Measurements from ENCODE around the gene MYL5.
"Not testable (repeated sequence)": the region's sequence is repeated elsewhere in the genome, so short reads cannot be mapped to it uniquely, and the experiment has no call there.

MYL5 gene, protein sequence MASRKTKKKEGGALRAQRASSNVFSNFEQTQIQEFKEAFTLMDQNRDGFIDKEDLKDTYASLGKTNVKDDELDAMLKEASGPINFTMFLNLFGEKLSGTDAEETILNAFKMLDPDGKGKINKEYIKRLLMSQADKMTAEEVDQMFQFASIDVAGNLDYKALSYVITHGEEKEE
- 20.1 reads per million, percentile 47 among the genes with 10 or more reads in this experiment for total RNA-seq

DNA sequence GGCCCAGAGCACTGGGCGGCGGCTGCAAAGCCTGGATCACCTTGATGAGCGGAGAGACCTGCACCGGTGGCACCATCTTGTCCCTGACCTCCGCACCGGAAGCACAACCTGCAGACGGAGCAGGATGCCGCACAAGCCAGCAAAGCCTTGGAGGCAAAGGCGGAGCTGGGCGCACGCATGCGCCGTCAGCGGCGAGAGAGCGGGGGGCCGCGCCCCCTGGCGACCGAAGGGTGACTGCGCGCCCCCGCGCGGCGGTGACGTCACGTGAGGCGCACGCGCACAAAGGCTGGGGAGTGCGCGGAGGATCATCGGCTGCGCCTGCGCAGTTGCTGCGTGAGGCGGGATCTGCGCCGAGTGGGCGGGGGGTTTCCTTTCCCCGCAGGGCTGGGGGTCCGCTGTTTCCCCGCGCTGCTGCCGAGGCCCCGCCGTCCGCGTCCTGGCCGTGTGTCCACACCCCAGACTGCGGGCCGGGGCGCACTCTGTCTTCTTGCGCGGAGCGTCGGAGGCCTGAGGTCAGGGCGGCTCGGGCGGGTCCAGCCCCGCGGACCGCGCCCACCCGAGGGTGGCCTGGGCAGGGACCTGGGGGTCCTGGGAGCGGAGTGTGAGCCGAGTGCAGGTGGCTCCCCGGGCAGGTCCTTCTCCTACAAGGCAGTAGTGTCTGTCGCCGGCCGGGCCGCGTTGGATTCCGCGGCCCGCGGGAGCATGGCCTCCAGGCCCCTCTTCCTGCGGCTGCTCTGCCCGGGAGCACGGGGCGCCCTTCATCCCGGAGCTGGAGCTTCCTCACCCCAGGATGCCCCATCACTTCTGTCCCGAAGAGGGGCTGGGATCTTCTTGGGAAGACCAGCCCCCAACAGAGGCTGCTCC is at the start of gene MYL5, which contains the start of gene ATP5ME:
MYL5 (plus strand) TSS at position 371 of the 864 bp plus-strand sequence. CDS start 3,485 bp downstream, outside the sequence.
ATP5ME (minus strand) TSS at position 105 of the 864 bp plus-strand sequence; CDS start at position 76, 29 bp downstream.
- DNase-seq: peak; percentile 99

DNA sequence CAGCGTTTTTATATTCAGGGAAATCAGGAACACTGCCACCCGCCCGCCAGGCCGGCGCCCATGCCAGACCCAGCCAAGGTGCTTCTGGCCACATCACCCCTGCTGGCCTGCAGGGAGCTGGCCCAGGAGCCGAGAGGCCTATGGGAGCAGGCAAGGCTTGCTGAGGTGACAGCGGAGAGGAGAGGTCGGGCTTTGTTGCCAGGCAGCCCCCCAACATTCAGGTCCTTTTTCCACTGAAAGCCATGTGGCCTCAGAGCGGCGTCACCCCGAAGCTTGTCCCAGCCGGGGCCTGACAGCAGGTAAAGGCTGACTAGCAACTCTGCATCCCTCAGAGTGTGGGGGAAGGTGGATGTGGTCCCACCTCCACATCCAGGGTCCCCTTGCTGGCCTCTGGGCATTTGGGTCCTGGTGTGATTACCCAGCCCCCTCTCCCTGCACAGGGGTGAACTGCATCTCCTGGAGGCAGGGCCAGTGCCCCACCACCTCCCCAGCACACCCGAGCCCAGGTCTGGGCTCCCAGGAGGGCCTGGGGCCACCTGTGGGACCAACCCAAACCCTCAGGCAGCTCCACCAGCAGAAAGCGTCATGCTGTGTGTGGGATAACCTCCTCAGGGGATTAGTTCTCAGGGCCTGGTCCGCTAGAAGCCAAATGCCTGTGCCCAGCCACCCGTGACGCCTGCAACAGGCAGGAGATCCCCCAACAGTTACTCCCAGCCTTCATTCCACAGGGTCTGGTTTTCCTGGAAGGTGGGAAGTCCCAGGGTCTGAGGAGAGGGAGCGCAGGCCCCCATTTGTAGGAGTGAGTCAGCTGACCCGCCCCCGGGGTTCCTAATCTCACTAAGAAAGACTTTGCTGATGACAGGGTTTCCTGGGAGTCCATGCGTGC is 49.4 kb upstream of the MYL5 start, which contains the start of gene PDE6B:
PDE6B (plus strand) TSS at position 869 of the 886 bp plus-strand sequence. CDS start 54 bp downstream, outside the sequence.
- DNase-seq: no peak

DNA sequence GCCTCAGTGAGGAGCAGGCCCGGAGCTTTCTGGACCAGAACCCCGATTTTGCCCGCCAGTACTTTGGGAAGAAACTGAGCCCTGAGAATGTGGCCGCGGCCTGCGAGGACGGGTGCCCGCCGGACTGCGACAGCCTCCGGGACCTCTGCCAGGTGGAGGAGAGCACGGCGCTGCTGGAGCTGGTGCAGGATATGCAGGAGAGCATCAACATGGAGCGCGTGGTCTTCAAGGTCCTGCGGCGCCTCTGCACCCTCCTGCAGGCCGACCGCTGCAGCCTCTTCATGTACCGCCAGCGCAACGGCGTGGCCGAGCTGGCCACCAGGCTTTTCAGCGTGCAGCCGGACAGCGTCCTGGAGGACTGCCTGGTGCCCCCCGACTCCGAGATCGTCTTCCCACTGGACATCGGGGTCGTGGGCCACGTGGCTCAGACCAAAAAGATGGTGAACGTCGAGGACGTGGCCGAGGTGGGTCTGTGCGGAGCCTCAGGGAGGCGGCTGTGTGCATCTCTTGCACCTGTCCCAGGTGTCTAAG is 48.6 kb upstream of the MYL5 start:
- no peak for DNase-seq

DNA sequence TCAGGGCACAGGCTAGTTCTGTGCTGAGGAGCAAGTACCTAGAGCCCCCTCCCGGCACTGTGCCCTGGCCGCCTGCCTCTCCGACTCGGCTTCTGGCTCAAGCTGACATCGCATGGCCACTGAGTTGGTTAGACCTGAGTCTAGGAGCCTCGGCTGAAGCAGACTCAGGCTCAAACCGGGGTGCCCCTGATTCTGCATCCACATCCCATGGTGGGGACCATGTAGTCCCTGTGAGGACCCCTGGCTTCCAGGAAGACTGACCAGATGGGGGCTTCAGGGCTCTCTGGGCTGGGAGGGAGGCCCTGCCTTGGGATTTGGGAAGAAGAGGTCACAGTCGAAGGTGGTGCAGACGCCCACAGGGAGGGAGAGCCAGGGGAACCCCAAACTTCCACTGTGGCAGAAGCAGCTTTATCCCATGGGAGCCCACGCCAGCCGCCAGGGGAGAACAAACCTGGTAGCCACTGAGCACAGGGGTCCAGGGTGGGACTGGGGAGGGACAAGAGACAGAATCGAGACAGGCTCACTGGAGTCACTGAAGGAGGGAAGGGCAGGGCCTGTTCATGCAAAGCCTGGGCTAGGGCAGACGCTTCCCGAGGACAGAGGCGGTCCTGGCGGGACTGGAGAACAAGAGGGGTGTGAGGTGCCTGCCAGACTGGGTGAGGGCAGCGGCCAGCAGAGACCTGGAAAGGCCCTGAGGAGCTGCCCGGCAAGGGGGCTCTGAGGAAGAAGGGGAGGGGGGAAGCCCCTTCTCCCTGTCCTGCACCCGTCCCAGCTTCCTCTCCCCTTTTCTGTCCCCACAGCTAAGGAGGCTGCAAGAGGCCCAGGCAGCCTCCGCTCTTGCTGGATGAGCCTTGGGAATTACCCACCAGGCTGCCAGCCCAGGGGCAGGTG is 47.9 kb upstream of the MYL5 start:
- no peak for DNase-seq

DNA sequence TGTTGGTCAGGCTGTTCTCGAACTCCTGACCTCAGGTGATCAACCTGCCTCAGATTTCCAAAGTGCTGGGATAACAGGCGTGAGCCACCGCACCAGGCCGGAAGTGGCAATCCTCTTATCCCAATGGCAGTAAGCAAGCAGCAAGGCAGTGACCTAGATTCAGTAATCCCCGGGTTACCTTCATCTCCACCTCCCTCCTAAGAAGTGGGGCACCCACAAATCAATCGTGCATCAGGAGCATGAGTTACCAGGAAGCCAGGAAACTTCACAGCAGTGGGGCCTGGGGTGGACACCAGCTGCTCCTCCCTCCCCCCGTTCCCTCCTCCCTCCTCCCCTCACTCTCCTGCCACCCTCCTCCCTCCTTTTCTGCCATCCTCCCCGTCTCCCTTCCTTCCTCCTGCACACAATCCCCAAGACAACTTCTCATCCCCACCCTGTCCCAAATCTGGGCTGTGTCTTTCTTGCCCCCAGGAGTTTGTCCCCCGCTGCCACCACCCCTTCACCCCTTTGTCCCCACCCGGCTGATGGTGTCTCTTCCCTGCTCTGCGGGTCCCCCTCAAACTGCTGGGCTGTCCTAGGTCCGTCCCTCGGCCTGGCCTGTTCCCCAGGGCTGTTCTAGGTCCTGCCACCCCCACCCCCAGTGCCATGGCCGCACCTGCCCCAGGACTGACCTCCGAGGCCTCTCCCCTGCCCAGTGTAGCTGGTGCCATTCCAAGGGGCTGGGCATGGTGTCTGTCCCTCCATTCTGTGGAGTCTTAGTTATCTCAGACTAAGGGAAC is 46.8 kb upstream of the MYL5 start:
- no peak for DNase-seq

DNA sequence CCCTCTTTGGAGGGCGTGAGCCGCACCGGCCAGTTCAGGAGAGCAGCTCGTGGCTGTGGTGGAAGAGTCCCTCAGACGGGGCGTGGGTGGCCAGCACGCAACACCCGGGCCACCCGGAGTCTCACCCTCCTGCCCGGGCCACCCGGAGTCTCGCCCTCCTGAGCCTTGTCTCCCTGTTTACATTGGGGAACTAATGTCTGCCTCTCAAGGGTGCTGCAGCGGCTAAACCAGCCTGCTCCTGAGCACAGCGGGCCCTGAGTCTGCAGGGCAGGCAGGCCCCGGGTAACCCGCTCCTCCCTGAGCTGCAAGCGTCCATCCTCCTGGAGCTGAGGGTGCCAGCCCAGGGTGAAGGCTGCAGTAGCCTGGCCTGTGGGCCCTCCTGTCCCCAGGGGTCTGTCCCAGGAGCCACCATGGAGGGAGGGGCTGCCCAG is 46.0 kb upstream of the MYL5 start:
- no peak for DNase-seq

DNA sequence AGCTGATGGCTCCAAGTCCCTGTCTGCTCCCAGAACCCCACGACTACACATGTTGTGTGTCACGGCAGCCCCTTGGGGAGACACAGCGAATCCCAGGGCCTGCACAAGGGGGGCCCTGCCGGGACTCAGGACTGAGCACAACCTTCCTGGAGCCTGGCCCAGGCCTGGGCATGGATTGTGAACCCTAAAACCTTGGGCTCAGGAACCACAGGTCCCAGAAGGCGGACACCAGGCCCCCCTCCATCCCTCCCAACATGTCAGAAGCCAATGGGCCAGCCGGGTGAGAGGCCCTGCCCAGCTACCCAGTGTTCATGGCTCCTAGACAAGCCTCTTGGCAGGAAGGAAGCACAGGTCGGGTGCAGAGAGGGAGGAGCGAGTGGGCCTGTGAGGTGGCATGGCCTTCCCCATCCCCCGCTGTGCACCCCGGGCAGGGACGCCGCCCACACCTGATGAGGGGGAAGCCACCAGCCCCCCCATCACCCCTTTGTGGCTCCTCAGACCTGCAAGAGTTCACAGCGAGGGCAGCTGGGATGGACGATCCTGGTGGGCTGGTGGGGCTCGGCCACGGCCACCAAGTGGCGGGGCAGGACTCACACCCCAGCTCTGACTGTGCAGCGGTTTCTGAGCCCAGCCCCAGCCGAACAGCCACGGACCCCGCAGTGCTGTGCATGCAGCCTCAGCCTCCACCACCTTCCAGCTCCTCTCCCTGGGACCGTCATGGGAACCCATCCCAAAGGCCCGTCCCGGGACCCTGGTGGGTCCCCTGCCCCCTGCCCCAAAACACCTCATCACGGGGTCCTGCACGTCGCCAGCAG is 45.3 kb upstream of the MYL5 start:
- no peak for DNase-seq

DNA sequence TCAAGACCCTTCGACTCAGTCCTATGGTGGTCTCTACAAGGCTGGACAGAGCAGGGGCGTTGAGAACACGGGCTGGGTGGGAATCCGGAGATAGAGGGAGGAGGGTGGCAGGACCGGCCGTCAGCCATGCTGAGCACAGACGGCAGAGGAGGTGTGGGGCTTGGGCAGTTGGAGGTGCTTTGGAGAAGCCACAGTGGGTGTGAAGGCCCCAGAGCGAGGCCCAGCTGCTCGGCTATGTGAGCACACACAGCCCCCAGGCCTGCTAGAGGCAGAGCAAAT is 44.8 kb upstream of the MYL5 start:
- no peak for DNase-seq

DNA sequence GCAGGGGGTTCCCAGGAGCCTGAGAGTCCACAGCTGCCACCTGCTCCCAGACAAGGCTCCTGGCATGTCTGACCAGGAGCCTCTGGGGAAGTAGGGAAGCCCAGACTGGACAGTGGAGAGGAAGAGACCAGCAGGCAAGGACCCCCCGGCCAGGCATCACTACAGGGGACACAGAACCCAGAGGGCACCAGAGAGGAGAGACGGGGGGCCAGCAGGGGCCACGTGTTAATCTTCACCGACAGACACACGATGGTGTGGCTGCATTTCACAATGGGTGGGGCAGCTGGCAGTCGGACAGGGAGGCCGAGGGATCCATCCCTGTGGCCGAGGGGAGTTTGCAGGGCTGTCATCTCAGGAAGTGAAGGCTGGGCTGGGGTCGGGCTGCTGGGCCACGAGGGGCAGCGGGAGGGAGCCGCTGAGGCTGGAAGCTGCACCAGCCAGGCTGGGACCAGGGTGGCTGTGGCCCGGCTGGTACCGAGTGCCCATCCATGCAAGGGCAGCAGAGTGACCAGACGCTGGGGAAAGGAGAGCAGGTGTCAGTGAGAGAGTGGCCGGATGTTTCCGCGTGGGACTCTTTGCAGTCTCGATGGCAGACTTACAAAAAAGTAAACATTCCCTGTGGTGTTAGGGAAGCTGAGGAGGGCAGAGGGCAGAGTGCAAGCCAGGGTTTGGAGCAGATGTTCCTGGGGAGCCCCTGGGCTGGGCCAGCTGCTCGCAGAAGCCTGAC is 44.3 kb upstream of the MYL5 start:
- DNase-seq: no peak

DNA sequence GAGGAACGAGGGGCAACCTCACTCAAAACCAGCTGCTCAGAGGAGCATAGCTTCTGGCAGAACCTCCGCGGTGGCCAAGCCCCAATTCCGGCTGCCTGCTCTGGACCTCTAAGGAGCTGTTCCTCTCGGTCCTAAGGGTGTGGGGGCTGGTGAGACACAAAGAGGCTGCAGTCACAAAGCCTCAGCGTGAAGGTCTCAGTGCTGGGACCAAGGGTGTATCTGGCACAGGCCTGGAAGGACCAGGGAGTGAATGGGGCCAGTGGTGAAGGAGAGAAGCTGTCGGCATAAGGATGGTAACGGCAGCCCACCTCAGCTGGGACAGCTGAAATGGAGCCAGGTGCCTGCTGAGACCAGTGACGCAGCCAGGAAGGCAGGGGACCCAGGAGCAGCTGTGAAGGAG is 43.7 kb upstream of the MYL5 start:
- no peak for DNase-seq

DNA sequence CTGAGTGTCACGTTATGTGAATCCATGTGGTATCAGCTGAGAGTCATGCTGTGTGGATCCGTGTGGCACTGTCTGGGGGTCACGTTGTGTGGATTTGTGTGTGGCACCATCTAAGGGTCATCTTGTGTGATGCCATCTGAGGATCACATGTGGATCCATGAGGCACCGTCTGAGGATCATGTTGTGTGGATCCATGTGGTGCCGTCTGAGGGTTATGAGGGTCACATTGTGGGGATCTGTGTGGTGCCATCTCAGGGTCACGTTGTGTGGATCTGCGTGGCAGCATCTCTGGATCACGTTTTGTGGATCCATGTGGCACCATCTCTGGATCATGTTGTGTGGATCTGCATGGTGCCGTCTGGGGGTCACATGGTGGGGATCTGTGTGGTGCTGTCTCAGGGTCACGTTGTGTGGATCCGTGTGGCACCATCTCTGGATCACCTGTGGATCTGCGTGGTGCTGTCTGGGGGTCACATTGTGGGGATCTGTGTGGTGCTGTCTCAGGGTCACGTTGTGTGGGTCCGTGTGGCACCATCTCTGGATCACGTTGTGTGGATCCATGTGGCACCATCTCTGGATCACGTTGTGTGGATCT is 42.0 kb upstream of the MYL5 start:
- no peak for DNase-seq

DNA sequence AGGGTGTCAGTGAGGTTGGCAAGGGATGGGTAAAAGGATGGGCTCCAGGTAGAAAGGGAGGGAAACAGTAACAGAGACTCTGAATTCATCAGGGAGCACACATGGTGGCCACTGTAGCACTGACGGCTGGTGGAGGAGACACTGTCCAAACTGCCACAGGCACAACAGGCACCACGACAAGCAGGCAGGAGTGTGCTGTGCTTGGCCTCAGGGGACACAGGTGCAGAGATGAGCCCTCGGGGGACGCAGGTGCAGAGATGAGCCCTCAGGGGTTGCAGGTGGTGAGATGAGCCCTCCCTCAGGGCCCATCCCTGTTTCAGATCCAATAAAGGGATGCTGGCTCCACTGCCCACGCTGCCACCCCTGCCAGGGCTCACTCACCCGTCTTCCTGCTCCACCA is 41.4 kb upstream of the MYL5 start:
- no peak for DNase-seq

DNA sequence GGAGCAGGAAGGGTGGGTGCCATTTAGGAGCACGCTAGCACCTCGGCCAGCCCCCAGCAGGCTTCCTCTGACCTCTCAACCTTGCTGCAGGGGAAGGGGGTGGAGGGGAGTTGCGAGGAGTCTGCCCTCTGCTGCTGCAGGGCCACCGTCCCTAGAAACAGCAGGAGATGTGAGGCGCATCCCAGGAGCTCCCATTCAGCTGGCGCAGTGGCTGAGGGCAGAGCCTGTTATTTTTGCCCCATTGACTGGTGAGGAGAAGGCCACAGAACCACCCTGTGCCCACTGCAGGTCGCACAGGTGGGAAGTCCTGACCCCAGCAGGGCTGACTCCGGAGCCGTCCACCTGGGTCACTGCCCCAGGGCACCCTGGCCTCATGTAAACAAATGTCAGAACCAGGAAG is 40.9 kb upstream of the MYL5 start:
- DNase-seq: no peak

DNA sequence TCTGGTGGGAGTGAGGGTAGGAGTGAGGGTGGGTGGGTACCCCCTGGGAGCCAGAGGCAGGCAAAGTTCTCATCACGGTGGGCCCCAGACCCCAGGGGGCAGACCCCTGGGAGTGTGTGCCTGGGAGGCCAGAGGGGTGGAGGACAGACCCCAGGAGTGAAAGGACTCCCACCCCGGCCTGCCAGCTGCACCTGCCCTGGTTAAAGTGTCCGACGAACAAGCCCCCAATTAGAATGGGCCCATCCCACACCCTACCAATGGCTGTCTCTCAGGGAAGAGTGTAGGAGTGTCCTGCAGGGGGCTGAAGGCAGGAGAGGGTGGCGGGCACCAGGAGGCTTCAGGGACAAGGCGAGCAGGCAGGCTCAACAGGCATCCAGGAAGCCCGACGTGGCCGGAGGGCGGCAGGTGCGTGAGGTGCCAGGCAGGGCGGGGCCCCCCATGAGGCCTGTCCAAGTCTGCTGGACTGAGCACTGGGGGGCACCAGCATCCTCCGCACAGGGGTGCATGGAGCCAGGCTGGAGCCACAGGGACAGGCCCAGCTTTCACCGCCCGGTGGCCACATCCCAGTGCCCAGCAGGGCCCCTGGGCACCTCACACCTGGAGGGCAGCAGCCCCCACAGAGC is 40.3 kb upstream of the MYL5 start:
- no peak for DNase-seq

DNA sequence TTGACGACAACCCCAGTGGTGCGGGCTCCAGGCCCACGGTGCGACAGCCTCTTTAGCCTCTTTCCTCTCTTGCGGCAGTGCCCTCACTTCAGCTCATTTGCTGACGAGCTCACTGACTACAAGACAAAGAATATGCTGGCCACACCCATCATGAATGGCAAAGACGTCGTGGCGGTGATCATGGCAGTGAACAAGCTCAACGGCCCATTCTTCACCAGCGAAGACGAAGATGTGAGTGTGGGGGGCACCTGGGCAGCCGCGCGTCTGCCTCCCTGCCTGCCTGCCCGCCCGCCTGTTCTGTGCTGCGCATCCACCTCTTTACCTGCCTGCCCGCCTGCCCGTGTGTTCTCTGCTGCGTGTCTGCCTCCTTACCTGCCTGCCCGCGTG is 39.8 kb upstream of the MYL5 start:
- no peak for DNase-seq

DNA sequence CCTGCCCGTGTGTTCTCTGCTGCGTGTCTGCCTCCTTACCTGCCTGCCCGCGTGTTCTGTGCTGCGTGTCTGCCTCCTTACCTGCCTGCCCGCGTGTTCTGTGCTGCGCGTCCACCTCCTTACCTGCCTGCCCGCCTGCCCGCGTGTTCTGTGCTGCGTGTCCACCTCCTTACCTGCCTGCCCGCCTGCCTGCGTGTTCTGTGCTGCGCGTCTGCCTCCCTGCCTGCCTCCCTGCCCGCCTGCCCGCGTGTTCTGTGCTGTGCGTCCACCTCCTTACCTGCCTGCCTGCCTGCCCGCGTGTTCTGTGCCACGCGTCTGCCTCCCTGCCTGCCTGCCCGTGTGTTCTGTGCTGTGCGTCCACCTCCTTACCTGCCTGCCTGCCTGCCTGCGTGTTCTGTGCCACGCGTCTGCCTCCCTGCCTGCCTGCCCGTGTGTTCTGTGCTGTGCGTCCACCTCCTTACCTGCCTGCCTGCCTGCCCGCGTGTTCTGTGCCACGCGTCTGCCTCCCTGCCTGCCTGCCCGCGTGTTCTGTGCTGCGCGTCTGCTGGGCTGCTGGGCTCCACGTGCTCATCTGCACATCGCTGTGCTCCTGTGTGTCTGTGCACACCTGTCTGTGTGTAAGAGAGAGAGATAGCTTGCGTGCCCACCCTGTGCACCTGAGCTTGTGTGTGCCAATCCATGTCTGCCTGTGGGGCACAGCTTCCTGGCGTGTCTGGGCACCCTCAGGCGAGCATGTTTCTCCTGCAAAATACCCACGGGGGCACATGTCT is 39.1 kb upstream of the MYL5 start:
- DNase-seq: not testable (repeated sequence)

DNA sequence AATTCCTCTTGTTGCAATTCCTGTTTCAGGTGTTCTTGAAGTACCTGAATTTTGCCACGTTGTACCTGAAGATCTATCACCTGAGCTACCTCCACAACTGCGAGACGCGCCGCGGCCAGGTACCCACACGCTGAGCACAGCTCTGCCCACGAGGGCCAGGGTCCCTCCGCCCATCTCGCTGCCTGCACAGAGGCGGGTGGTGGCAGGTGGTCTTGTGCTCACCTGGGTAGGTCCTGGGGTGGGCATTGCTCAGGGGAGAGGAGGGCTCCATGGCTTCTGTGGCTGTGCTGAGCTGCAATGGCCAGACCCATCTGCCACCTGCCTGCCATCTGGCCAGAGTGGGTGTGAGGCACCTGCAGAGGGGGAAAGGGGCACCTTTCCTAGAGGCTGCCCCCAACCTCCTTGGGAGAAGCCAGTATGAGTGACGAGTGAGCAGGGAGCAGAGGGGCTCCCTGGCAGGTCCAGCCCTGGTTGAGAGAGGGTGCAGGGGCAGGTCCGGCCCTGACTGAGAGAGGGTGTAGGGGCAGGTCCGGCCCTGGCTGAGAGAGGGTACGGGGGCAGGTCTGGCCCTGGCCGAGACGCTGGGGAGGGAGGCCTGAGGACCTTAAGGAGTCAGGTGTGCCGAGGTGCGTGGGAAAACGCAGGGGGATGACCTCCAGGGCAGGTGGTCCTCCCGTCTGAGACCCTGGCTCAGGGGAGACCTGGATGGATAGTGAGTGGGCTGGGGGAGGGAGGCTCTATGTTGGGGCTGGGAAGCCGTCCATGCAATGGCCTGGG is 38.3 kb upstream of the MYL5 start:
- no peak for DNase-seq

Data from effector CD4-positive, alpha-beta T cell (primary cell).